Tibial nerve (tissue), 4 donors: ENCODE data around the gene NUP88. TPM values are rescaled to one million over a fixed set of nuclear protein-coding genes. Genes with fewer than 3 reads are reported as not detected.

Experiments used
- DNase-seq, 2 donors: peaks; one replicate each; pipeline ENCODE4 v3.0.0-alpha.2; 2019; ENCODE audit warnings: low spot score in 2 of 2
- H3K27ac ChIP-seq, 4 donors: fragments of 200-600 bp; sonication (generic) in 3 of 4; one replicate each; pipeline ENCODE4 v1.5.1; 2017 to 2019; ENCODE audit warnings: mild to moderate bottlenecking in 1 of 4
- H3K27me3 ChIP-seq, 2 donors: fragments of 200-600 bp; sonication (generic) in 1 of 2; one replicate each; pipeline versions ENCODE4 v1.5.1 to v1.6.0; 2017 to 2019
- H3K36me3 ChIP-seq, 3 donors: fragments of 200-600 bp; sonication (generic); one replicate each; pipeline ENCODE4 v1.5.1; 2018 to 2019
- H3K4me1 ChIP-seq, 4 donors: fragments of 200-600 bp; sonication (generic) in 3 of 4; one replicate each; pipeline ENCODE4 v1.5.1; 2017 to 2019
- H3K4me3 ChIP-seq, 4 donors: fragments of 200-600 bp; sonication (generic) in 3 of 4; one replicate each; pipeline ENCODE4 v1.5.1; 2017 to 2019; ENCODE audit warnings: mild to moderate bottlenecking in 1 of 4, moderate library complexity in 1 of 4
- H3K9me3 ChIP-seq, 4 donors: fragments of 200-600 bp; sonication (generic) in 3 of 4; one replicate each; pipeline ENCODE4 v1.5.1; 2017 to 2019
- EP300 ChIP-seq, 2 donors: sonication (generic); formaldehyde crosslinking; IDR thresholded peaks; one replicate each; pipeline ENCODE4 v1.6.1; 2017; ENCODE audit warnings: antibody characterized with exemption in 2 of 2, mild to moderate bottlenecking in 1 of 2
- POLR2A ChIP-seq, 2 donors: fragments of 450-650 bp; IDR thresholded peaks; one replicate each; pipeline ENCODE4 v1.6.1; 2017; ENCODE audit warnings: antibody characterized with exemption in 2 of 2, mild to moderate bottlenecking in 2 of 2, moderate library complexity in 2 of 2
- WGBS, 2 donors: methylation state at CpG; one replicate each; pipeline ENCODE4 v1.1.5; 2018; 5-methylcytosine and 5-hydroxymethylcytosine counted together
- total RNA-seq, 4 donors: library from RNA; depleted of rRNA; stranded (reverse); fragments of >200 nt; gene quantifications; one replicate each; pipeline ENCODE4 v1.1.0, GENCODE V29; 2016
- TF ChIP-seq, protein P1 (sequence below), 5 experiments: fragments of 200-600 bp in 3 of 5; fragments of 450-650 bp in 2 of 5; sonication (generic) in 3 of 5; IDR thresholded peaks; one replicate each; pipeline ENCODE4 v1.5.1; 2016 to 2019; ENCODE audit warnings: antibody characterized with exemption in 5 of 5, mild to moderate bottlenecking in 3 of 5, moderate library complexity in 2 of 5

The NUP88 gene
- total RNA-seq, result 10 to 100 TPM; 56.2 to 91.5 (median 75.2) TPM

DNA sequence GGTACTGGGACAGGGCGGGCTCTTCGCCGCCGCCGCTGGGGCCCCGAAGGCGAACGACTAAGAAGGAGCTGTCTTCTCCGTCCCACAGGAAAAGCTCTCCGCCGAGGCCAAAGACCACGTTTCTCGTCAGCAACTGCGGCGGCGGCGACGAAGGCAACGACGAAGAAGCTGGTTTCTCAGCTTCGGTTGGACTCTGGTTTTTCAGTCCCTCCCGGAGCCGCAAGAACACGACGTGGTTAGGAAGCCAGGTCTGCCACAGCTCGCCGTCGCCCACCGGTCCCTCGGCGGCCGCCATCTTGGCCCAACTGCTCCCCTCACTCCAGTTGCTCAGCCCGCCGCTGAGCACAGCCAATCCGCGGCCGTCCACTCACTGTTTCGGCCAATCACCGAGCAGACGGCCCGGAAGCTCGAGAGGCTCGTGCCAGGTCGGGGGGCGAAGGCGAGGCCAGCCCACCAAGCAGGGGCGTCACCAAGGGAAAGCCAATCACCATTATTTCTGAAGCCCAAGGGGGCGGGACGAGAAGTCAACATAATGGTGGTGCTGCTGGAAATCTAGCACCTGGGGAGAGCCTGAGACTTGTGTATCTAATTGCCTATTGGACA is at the start of gene NUP88:
TSS of gene NUP88 (minus strand) at position 307 of the 603 bp plus-strand sequence. CDS start at position 295, 12 bp downstream.
- TF ChIP-seq POLR2A (IDR thresholded peaks at IDR 0.05) (peak; percentile 35 to 62), EP300 (IDR thresholded peaks at IDR 0.05) (peak in 1 of 2 donors; percentile 44)
- TF ChIP-seq, protein P1, sequence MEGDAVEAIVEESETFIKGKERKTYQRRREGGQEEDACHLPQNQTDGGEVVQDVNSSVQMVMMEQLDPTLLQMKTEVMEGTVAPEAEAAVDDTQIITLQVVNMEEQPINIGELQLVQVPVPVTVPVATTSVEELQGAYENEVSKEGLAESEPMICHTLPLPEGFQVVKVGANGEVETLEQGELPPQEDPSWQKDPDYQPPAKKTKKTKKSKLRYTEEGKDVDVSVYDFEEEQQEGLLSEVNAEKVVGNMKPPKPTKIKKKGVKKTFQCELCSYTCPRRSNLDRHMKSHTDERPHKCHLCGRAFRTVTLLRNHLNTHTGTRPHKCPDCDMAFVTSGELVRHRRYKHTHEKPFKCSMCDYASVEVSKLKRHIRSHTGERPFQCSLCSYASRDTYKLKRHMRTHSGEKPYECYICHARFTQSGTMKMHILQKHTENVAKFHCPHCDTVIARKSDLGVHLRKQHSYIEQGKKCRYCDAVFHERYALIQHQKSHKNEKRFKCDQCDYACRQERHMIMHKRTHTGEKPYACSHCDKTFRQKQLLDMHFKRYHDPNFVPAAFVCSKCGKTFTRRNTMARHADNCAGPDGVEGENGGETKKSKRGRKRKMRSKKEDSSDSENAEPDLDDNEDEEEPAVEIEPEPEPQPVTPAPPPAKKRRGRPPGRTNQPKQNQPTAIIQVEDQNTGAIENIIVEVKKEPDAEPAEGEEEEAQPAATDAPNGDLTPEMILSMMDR (IDR thresholded peaks at IDR 0.05), result no peak
- peaks cover 0 to 46% (median 26%) of the 10 kb centered on the region in 4 donors for H3K4me1 ChIP-seq
- H3K27me3 ChIP-seq, result no peaks in the 10 kb centered on the region
- H3K4me3 ChIP-seq, result peak within 1 kb of the TSS; percentile 78 to 97 (median 90)
- 0 to 1% methylated on average over 22 to 28 of the region's 49 CpGs for WGBS, 2 donors
- H3K36me3 ChIP-seq, result peaks cover 0 to 46% (median 0%) of the 10 kb centered on the region in 3 donors
- H3K9me3 ChIP-seq, result no peaks in the 10 kb centered on the region
- DNase-seq, result peak; percentile 89 to 94
- H3K27ac ChIP-seq, result peak within 1 kb of the TSS; percentile 49 to 96 (median 90)

DNA sequence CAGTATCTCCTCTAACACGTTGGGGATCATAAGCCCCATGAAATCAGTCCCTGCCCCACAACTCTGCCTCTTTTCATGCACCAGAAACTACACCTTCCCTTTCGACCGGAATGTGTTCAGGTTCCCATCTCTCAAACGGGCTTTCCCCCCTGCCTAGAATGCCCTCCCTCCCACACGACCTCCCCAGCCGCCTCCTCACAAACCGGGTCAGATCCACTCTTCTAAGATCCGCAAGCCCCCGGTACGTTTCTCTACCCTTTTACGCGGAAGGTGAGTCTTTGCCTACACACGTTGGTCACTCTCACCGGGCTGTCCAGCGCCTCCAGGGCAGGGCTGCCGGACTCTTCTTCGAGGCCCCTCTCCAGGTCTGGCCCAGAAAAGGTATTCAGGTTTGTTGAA is 48.6 kb upstream of the NUP88 start:
- peak overlapping the region; percentile 57 to 98 (median 76) for H3K4me3 ChIP-seq
- H3K9me3 ChIP-seq, result no peaks in the 10 kb centered on the region
- peaks cover 0 to 36% (median 16%) of the 10 kb centered on the region in 4 donors for H3K4me1 ChIP-seq
- peaks cover 0 to 16% (median 3%) of the 10 kb centered on the region in 3 donors for H3K36me3 ChIP-seq
- DNase-seq, result no peak
- peak overlapping the region in 3 of 4 donors; percentile 75 to 89 (median 80) for H3K27ac ChIP-seq
- 0 to 1% methylated on average over 17 of the region's 17 CpGs for WGBS, 2 donors
- no peaks in the 10 kb centered on the region for H3K27me3 ChIP-seq
- TF ChIP-seq EP300 (IDR thresholded peaks at IDR 0.05) (no peak), POLR2A (IDR thresholded peaks at IDR 0.05) (no peak)
- TF ChIP-seq, protein P1 (IDR thresholded peaks at IDR 0.05), result no peak

DNA sequence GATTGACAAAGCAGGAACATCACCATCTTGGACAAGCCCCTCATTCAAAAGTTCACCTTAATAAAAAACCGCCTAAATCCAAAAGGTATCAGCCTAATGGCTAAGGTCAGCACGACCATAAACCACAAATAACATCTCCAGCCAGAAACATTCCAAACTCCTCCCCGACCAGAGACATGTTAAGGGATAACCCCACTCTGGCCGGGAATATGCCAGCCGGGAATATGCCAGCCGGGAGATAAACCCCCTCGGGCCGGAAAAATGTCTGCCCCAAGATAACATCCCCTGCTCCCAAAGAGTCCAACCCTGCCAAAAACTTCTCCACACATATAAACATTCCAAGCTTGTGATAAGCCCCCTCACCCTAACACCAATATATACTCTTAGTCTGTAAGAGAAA is 48.0 kb upstream of the NUP88 start:
- Histone ChIP-seq H3K27me3 (no peaks in the 10 kb centered on the region), H3K4me1 (peaks cover 0 to 36% (median 16%) of the 10 kb centered on the region in 4 donors), H3K27ac (no peak overlapping the region), H3K9me3 (no peaks in the 10 kb centered on the region), H3K4me3 (peak overlapping the region; percentile 57 to 98 (median 76)), H3K36me3 (peaks cover 0 to 15% (median 0%) of the 10 kb centered on the region in 3 donors)
- no peak for TF ChIP-seq EP300 (IDR thresholded peaks at IDR 0.05)
- TF ChIP-seq POLR2A (IDR thresholded peaks at IDR 0.05), result no peak
- TF ChIP-seq, protein P1 (IDR thresholded peaks at IDR 0.05), result no peak
- DNase-seq, result no peak
- 3 to 6% methylated on average over 8 of the region's 8 CpGs for WGBS, 2 donors

DNA sequence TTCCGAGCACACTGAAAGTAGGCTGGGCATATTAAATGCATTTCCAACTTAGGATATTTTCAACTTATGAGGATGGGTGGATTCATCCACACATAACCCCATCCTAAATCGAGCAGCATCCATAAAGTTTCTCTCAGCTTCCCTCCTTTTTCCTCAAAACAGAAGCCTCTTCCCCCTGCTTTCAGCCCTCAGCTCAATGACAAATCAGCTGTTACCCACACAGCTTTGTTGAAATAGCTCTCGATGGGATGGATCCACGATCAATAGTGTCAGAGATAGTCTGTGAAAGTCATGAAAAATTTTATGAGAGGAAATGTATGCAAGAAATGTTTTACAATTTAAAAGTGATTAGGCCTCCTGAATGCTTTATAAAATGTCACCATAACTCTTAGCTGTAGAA is 46.8 kb upstream of the NUP88 start:
- DNase-seq, result no peak
- H3K36me3 ChIP-seq, result peaks cover 0 to 11% (median 0%) of the 10 kb centered on the region in 3 donors
- WGBS, 2 donors, result 88 to 93% methylated on average over 4 of the region's 4 CpGs
- no peaks in the 10 kb centered on the region for H3K9me3 ChIP-seq
- H3K27ac ChIP-seq, result no peak overlapping the region
- no peaks in the 10 kb centered on the region for H3K27me3 ChIP-seq
- TF ChIP-seq, protein P1 (IDR thresholded peaks at IDR 0.05), result no peak
- TF ChIP-seq EP300 (IDR thresholded peaks at IDR 0.05), result no peak
- TF ChIP-seq POLR2A (IDR thresholded peaks at IDR 0.05), result no peak
- peaks cover 0 to 36% (median 16%) of the 10 kb centered on the region in 4 donors for H3K4me1 ChIP-seq
- H3K4me3 ChIP-seq, result no peak overlapping the region

DNA sequence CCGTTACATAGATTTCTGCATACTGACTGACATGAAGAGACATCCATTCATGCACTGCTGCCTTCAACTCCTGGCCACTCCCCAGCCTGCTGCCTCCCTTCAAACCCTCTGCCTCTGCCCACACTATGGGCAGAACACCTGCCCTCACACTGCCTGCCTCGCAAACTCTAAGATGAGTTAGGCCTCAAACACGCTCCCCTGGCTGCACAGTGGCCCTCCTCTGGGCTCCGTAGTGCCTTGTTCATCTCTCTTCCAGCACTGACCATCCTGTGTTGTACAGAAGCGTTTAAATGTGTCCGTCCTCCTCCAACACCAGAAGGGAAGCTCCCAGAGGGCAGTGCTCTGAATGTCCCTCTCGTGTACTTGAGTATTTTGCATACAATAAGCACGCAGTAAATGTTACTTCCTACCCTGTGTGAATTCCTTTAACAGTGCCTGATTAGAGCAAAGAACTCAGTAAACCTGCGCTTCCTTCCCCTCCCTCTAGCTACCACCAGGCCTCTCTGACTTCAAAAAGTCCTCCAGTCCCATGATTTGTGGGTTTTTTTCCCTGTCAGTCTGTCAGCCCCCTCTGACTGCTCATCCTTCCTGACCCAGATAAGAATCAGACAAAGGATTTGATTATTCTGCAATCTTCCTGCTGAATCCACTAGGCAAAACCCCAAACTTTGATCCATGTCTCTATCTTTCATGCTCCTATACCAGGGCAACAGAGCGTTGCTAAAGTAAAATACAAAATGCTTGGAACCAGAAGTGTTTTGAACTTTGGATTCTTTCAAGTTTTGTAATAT is 45.5 kb upstream of the NUP88 start:
- no peak overlapping the region for H3K4me3 ChIP-seq
- H3K27ac ChIP-seq, result no peak overlapping the region
- H3K27me3 ChIP-seq, result no peaks in the 10 kb centered on the region
- no peaks in the 10 kb centered on the region for H3K9me3 ChIP-seq
- peaks cover 1 to 22% (median 11%) of the 10 kb centered on the region in 3 donors for H3K36me3 ChIP-seq
- peaks cover 0 to 36% (median 16%) of the 10 kb centered on the region in 4 donors for H3K4me1 ChIP-seq
- TF ChIP-seq EP300 (IDR thresholded peaks at IDR 0.05) (no peak), POLR2A (IDR thresholded peaks at IDR 0.05) (no peak)
- TF ChIP-seq, protein P1 (IDR thresholded peaks at IDR 0.05), result no peak
- DNase-seq, result no peak
- 83 to 84% methylated on average over 10 of the region's 10 CpGs for WGBS, 2 donors
